ENCODE data around the gene LIX1L.
"Not testable (repeated sequence)": the region's sequence is repeated elsewhere in the genome, so short reads cannot be mapped to it uniquely, and the experiment has no call there.

- TF ChIP-seq POLR2A, CTCF (IDR thresholded peaks at IDR 0.05): not testable (repeated sequence)
These were observed 25.3 kb downstream of the LIX1L start for GRCh38 chr1:145932522-145933009.

Data from right lobe of liver (tissue), 4 donors.